PC-3 (cell line): ENCODE data around the gene HSH2D. TPM values are rescaled to one million over a fixed set of nuclear protein-coding genes. Genes with fewer than 3 reads are reported as not detected.
A peak's percentile ranks its signal among the peaks of the same experiment; 100 is the strongest.

ENCODE experiments used
- ATAC-seq: fragments of 200-7000 bp; cut with Tn5 transposase; 2 replicates; pipeline ENCODE4 v1.9.1; 2020; ENCODE audit warnings: mild to moderate bottlenecking, moderate library complexity
- BruUV-seq: library from RNA; stranded (reverse); fragments of 400-500 nt; replicated peaks from 2 replicates; lab custom pipeline; 2021; lab: Mats Ljungman, UMichigan
- CTCF ChIA-PET: fragments of 300-600 bp; sonication (Branson Sonifier 250); formaldehyde crosslinking; loops from one replicate; lab custom pipeline; 2022; ENCODE audit warnings: antibody characterized with exemption; lab: Charles Lee
- POLR2A ChIA-PET: fragments of 300-600 bp; sonication (Branson Sonifier 250); formaldehyde crosslinking; loops from one replicate; lab custom pipeline; 2022; ENCODE audit warnings: antibody characterized with exemption; ENCODE audit not compliant: unreplicated experiment; lab: Charles Lee
- DNase-seq: peaks from one replicate; pipeline ENCODE4 v3.0.0-alpha.2; 2015
- H2AFZ ChIP-seq: fragments of 300-600 bp; sonication (generic); 2 replicates; pipeline ENCODE4 v1.6.0; 2016; ENCODE audit warnings: antibody characterized with exemption, low read length
- H3F3A ChIP-seq: fragments of 300-600 bp; sonication (generic); one replicate; pipeline ENCODE4 v1.6.0; 2017; ENCODE audit warnings: antibody characterized with exemption, low read length, control low read depth, mild to moderate bottlenecking; ENCODE audit not compliant: unreplicated experiment
- H3K27ac ChIP-seq: fragments of 300-600 bp; sonication (generic); 2 replicates; pipeline ENCODE4 v1.5.1; 2016; ENCODE audit warnings: mild to moderate bottlenecking, low read length
- H3K27me3 ChIP-seq: fragments of 300-600 bp; sonication (generic); 2 replicates; pipeline ENCODE4 v1.6.1; 2016; ENCODE audit warnings: low read length, mixed read lengths
- H3K36me3 ChIP-seq: fragments of 300-600 bp; sonication (generic); 2 replicates; pipeline ENCODE4 v1.6.1; 2016; ENCODE audit warnings: low read depth, mixed run types, low read length, mixed read lengths
- H3K4me1 ChIP-seq: fragments of 300-600 bp; sonication (generic); 2 replicates; pipeline ENCODE4 v1.5.1; 2016; ENCODE audit warnings: low read length; ENCODE audit not compliant: insufficient read depth
- H3K4me2 ChIP-seq: fragments of 300-600 bp; sonication (generic); 2 replicates; pipeline ENCODE4 v1.6.0; 2016; ENCODE audit warnings: low read length
- H3K4me3 ChIP-seq: fragments of 300-600 bp; sonication (generic); 2 replicates; pipeline ENCODE4 v1.5.1; 2016; ENCODE audit warnings: mild to moderate bottlenecking, low read length, mixed read lengths
- H3K79me2 ChIP-seq: fragments of 300-600 bp; sonication (generic); 2 replicates; pipeline ENCODE4 v1.6.1; 2017; ENCODE audit warnings: low read length, mixed read lengths
- H3K9ac ChIP-seq: fragments of 300-600 bp; sonication (generic); 2 replicates; pipeline ENCODE4 v1.6.0; 2016; ENCODE audit warnings: mild to moderate bottlenecking, low read length
- H3K9me2 ChIP-seq: fragments of 300-600 bp; sonication (generic); replicated peaks from 2 replicates; pipeline ENCODE4 v1.6.1; 2016; ENCODE audit warnings: mixed run types, low read length, mixed read lengths
- H3K9me3 ChIP-seq: fragments of 300-600 bp; sonication (generic); 2 replicates; pipeline ENCODE4 v1.6.1; 2016; ENCODE audit warnings: low read length, mixed read lengths
- H4K20me1 ChIP-seq: fragments of 300-600 bp; sonication (generic); 2 replicates; pipeline ENCODE4 v1.6.1; 2016; ENCODE audit warnings: low read length, mixed read lengths
- CTCF ChIP-seq: fragments of 300-600 bp; sonication (generic); conservative IDR thresholded peaks from 2 replicates; pipeline ENCODE4 v1.5.1; 2017; ENCODE audit warnings: antibody characterized with exemption, low read depth, mild to moderate bottlenecking, low read length
- EZH2 ChIP-seq: fragments of 300-600 bp; sonication (generic); IDR thresholded peaks from one replicate; pipeline ENCODE4 v1.6.1; 2017; ENCODE audit warnings: antibody characterized with exemption, mild to moderate bottlenecking, low read length; ENCODE audit not compliant: unreplicated experiment
- EZH2phosphoT487 ChIP-seq: fragments of 300-600 bp; sonication (generic); IDR thresholded peaks from 2 replicates; pipeline ENCODE4 v1.6.1; 2018; ENCODE audit warnings: mild to moderate bottlenecking, antibody characterized with exemption, low read length, borderline replicate concordance
- intact Hi-C: fragments of 100-400 bp; cut with micrococcal nuclease; formaldehyde crosslinking; loops from 2 replicates; pipeline ENCODE4 v1.9.0; 2023
- total RNA-seq: library from RNA; depleted of rRNA; stranded (reverse); fragments of >200 nt; gene quantifications from 2 replicates; pipeline ENCODE4 v1.2.3, GENCODE V29; 2014

HSH2D gene
- total RNA-seq, 1 experiment from 2014 or later = 14.5 TPM

GRCh38 chr19:16095071-16095571 is 48.4 kb upstream of the HSH2D start:
- CTCF ChIA-PET = interaction anchor here (0.7 kb wide), 1 partner anchor 56 kb away, joined by 3 read pairs; no protein-coding TSS in a partner anchor
- H3K9ac ChIP-seq = no peak overlapping the region
- H3K9me2 ChIP-seq = no peaks in the 10 kb centered on the region
- ATAC-seq = no peak
- BruUV-seq = no TSS peak
- no peak overlapping the region for H3K4me3 ChIP-seq
- no peaks in the 10 kb centered on the region for H3F3A ChIP-seq
- intact Hi-C loops = no loop called here
- H3K4me2 ChIP-seq = no peak overlapping the region
- no peaks in the 10 kb centered on the region for H3K27me3 ChIP-seq
- no peaks in the 10 kb centered on the region for H3K9me3 ChIP-seq
- POLR2A ChIA-PET = no interaction called here
- no peak overlapping the region for H2AFZ ChIP-seq
- DNase-seq = no peak
- H3K4me1 ChIP-seq = peaks cover 27% of the 10 kb centered on the region
- no peaks in the 10 kb centered on the region for H4K20me1 ChIP-seq
- no peak for TF ChIP-seq EZH2phosphoT487
- H3K27ac ChIP-seq = no peak overlapping the region
- H3K36me3 ChIP-seq = peaks cover 58% of the 10 kb centered on the region
- 0 out of 2 replicates have a peak, but pooled peaks cover 7% of the 10 kb centered on the region for H3K79me2 ChIP-seq

- ChIA-PET CTCF (interaction anchor here (0.6 kb wide), 1 partner anchor 55 kb away, joined by 3 read pairs; no protein-coding TSS in a partner anchor), POLR2A (no interaction called here)
- H3K27me3 ChIP-seq = no peaks in the 10 kb centered on the region
- H3K9me3 ChIP-seq = no peaks in the 10 kb centered on the region
- TF ChIP-seq EZH2phosphoT487 = no peak
- TF ChIP-seq EZH2 = no peak
- no peak for TF ChIP-seq CTCF
- ATAC-seq (no peak), DNase-seq (no peak)
- H3F3A ChIP-seq = no peaks in the 10 kb centered on the region
- peaks cover 58% of the 10 kb centered on the region for H3K36me3 ChIP-seq
- no peaks in the 10 kb centered on the region for H4K20me1 ChIP-seq
- no peak overlapping the region for H3K4me3 ChIP-seq
- no peak overlapping the region for H3K9ac ChIP-seq
- H3K27ac ChIP-seq = peak overlapping the region; percentile 7; the same call in 1 of the 2 replicates
- no peak overlapping the region for H3K4me2 ChIP-seq
- no TSS peak for BruUV-seq
- intact Hi-C loops = no loop called here
- no peaks in the 10 kb centered on the region for H3K9me2 ChIP-seq
- H3K4me1 ChIP-seq = peaks cover 27% of the 10 kb centered on the region
- H2AFZ ChIP-seq = no peak overlapping the region
- 0 out of 2 replicates have a peak, but pooled peaks cover 7% of the 10 kb centered on the region for H3K79me2 ChIP-seq
These were observed 47.1 kb upstream of the HSH2D start for GRCh38 chr19:16096280-16096855.

DNA sequence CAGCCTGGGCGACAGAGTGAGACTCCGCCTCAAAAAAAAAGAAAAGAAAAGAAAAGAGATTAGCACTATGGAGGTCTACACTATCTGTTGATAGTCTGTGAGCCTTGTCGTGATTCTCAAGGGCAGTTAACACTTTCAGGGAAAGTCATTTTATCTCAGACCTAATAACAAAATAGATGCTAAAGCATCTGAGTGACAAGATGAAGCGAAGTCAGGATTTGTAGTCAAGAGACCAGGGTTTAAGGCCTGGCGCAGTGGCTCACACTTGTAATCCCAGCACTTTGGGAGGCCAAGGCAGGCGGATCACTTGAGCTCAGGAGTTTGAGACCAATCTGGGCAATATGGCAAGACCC is 45.1 kb upstream of the HSH2D start:
- no peak overlapping the region for H3K4me3 ChIP-seq
- H3K79me2 ChIP-seq = 0 out of 2 replicates have a peak, but pooled peaks cover 7% of the 10 kb centered on the region
- no peaks in the 10 kb centered on the region for H3K9me3 ChIP-seq
- no peaks in the 10 kb centered on the region for H3K9me2 ChIP-seq
- peaks cover 21% of the 10 kb centered on the region for H3K4me1 ChIP-seq
- ChIA-PET POLR2A (no interaction called here), CTCF (no interaction called here)
- TF ChIP-seq EZH2 = no peak
- no peak for TF ChIP-seq CTCF
- no peak for TF ChIP-seq EZH2phosphoT487
- peaks cover 60% of the 10 kb centered on the region for H3K36me3 ChIP-seq
- BruUV-seq = no TSS peak
- ATAC-seq (no peak), DNase-seq (no peak)
- H3K27me3 ChIP-seq = no peaks in the 10 kb centered on the region
- intact Hi-C loops = no loop called here
- H3K27ac ChIP-seq = 0 out of 2 replicates have a peak overlapping the region, but pooled peaks have one; percentile 5
- H3K9ac ChIP-seq = no peak overlapping the region
- peak overlapping the region; percentile 45 for H3K4me2 ChIP-seq
- H3F3A ChIP-seq = no peaks in the 10 kb centered on the region
- no peak overlapping the region for H2AFZ ChIP-seq
- no peaks in the 10 kb centered on the region for H4K20me1 ChIP-seq
